ENCODE results near the gene FRAT2. TPM values are rescaled to one million over a fixed set of nuclear protein-coding genes. Genes with fewer than 3 reads are reported as not detected.
A peak's percentile ranks its signal among the peaks of the same experiment; 100 is the strongest.

FRAT2 gene
- total RNA-seq, 1 donor from 2014 or later, result 11.3 TPM

DNA sequence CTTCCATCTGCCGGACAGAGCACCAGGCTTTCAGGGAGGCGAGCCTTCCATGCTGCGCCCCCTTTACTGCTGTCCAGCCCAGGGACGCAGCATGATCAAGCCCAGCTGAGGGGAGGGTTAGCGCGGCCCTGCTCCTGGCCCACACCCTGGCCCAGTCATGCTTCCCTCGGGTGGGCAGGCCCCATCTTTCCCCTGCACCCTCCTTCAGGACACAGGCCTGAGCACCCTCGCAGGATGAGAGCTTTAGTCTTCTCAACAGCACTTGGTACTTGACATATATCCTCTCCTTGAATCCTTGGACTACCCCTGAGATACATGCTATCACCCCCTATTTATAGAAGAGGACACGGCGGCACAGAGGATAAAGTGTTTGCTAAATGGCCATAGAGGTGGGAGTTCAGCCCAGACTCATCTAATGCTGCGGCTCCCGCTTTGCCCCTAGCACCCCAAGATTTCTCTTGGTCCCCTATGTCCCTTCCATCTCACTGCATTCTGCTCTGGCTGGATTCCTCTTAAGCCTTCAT, 32.7 kb upstream of the FRAT2 start:
- no peak for FAIRE-seq
- H3K4me3 ChIP-seq (ENCODE audit: low read depth, low read length), result no peak overlapping the region
- DNase-seq (ENCODE audit: low read depth), result no peak

DNA sequence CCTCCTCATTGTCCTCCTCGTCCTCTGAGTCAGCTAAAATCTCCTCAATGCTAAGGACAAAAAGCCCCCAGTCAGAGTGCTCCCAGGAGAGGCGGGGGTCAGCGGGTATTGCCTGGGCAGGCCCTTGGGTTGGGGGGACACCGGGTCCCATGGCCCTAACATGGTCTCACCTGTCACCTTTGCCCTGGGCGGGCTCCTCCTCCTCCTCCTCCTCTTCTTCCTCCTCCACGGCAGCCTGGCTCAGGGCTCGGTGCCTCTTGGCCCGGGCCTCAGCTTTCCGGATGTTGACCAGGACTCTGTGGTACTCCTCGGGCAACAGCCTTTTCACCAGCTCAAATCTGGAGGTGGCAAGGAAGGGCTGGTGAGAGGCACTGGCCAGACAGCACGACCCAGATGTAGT, 32.0 kb upstream of the FRAT2 start:
- TF ChIP-seq, protein P1, sequence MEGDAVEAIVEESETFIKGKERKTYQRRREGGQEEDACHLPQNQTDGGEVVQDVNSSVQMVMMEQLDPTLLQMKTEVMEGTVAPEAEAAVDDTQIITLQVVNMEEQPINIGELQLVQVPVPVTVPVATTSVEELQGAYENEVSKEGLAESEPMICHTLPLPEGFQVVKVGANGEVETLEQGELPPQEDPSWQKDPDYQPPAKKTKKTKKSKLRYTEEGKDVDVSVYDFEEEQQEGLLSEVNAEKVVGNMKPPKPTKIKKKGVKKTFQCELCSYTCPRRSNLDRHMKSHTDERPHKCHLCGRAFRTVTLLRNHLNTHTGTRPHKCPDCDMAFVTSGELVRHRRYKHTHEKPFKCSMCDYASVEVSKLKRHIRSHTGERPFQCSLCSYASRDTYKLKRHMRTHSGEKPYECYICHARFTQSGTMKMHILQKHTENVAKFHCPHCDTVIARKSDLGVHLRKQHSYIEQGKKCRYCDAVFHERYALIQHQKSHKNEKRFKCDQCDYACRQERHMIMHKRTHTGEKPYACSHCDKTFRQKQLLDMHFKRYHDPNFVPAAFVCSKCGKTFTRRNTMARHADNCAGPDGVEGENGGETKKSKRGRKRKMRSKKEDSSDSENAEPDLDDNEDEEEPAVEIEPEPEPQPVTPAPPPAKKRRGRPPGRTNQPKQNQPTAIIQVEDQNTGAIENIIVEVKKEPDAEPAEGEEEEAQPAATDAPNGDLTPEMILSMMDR (IDR thresholded peaks at IDR 0.05; ENCODE audit: insufficient read depth, low read length, severe bottlenecking), result no peak
- no peak for FAIRE-seq
- DNase-seq (ENCODE audit: low read depth), result no peak
- H3K36me3 ChIP-seq (ENCODE audit: control insufficient read depth, insufficient read depth, low read length), result peaks cover 37% of the 10 kb centered on the region
- H3K27me3 ChIP-seq (ENCODE audit: control insufficient read depth, insufficient read depth, low read length), result no peaks in the 10 kb centered on the region
- no peak overlapping the region for H3K4me3 ChIP-seq (ENCODE audit: low read depth, low read length)

More for the DNA sequence above, 32.7 kb upstream of the FRAT2 start:
- Histone ChIP-seq H3K27me3 (ENCODE audit: control insufficient read depth, insufficient read depth, low read length) (no peaks in the 10 kb centered on the region), H3K36me3 (ENCODE audit: control insufficient read depth, insufficient read depth, low read length) (peaks cover 42% of the 10 kb centered on the region)
- TF ChIP-seq, protein P1 (IDR thresholded peaks at IDR 0.05; ENCODE audit: insufficient read depth, low read length, severe bottlenecking), result no peak

DNA sequence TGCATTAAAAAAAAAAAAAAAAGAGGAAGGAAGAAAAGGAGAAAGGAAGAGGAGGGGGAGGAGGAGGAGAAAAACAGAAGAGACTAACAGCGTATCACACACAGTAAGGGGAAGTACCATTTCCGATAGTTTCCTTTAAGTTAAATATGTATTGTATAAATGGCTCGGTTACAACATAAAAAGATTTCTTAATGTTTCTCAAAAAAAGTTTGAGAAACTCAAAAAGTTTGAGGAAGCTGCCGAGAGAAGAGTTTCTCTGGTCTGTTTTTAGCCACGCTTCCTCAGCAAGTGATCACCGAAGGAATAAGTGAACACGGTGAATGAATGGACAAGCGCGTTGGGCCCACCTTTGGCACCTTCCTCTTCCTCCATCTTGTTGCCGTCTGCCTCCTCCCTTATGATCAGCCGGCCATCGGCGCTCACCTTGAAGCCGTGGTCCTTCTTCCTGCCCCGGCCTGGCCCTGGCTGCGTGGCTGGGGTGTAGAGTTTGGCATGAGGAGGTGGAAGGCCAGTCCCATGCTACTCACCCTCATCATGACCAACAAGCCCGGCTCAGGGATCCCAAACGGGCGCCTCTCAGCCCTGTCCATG, 31.3 kb upstream of the FRAT2 start:
- DNase-seq (ENCODE audit: low read depth) (no peak), FAIRE-seq (no peak)
- TF ChIP-seq, protein P1 (IDR thresholded peaks at IDR 0.05; ENCODE audit: insufficient read depth, low read length, severe bottlenecking), result no peak
- H3K36me3 ChIP-seq (ENCODE audit: control insufficient read depth, insufficient read depth, low read length), result peaks cover 36% of the 10 kb centered on the region
- no peaks in the 10 kb centered on the region for H3K27me3 ChIP-seq (ENCODE audit: control insufficient read depth, insufficient read depth, low read length)
- H3K4me3 ChIP-seq (ENCODE audit: low read depth, low read length), result no peak overlapping the region

DNA sequence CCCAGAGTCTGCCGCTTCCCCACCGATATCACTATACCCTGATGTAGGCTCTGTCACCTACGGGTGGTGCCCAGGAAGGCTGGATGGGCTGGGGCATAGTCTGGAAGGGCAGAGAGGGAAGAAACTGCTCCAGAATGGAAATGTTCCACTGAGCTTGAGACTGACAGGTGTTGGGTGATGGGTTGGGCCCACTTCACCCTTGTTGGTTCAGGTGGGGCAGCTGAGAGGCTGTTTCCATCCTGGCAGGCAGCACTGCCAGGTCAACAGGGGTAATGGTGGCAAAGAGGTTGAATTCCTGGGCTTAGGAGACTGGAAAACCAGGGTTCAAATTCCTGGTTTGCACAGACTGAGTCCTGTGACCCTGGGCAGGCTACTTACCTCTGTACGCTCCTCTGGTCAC, 28.5 kb upstream of the FRAT2 start:
- FAIRE-seq (no peak), DNase-seq (ENCODE audit: low read depth) (no peak)
- H3K36me3 ChIP-seq (ENCODE audit: control insufficient read depth, insufficient read depth, low read length), result peaks cover 34% of the 10 kb centered on the region
- no peak overlapping the region for H3K4me3 ChIP-seq (ENCODE audit: low read depth, low read length)
- TF ChIP-seq, protein P1 (IDR thresholded peaks at IDR 0.05; ENCODE audit: insufficient read depth, low read length, severe bottlenecking), result no peak
- H3K27me3 ChIP-seq (ENCODE audit: control insufficient read depth, insufficient read depth, low read length), result no peaks in the 10 kb centered on the region

DNA sequence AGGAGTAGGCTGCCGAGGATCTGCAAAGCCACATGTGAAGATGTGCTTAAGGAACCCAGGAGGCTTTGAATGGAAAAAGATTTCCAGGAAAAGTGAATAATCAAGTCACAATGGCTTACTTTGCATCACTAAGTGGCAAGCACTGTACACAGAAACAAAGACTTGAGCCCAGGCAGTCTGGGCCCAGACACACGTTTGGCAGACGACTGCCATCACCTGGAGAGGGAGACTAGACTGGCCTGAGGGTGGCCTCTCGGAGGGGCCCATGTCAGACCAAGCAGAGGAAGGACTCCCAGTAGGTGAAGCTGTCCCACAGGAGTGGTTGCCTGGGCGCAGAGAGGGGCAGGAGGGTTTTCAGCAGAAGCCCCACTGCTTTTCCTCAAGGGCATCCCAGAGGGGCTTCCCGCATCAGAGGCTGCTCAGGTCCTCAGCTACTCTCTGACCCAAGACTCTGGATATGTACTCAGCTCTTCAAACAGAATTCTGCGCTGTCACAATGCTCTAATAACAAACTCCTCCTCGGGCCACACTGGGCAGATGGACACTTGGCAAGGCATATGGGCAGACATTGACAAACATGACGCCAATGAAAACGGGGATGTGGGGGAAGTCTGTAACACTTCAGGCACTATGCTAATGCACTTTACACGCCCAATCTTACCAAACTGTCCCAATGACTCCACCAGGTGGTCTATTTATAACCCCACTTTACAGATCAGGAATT, 27.9 kb upstream of the FRAT2 start:
- Histone ChIP-seq H3K36me3 (ENCODE audit: control insufficient read depth, insufficient read depth, low read length) (peaks cover 34% of the 10 kb centered on the region), H3K4me3 (ENCODE audit: low read depth, low read length) (no peak overlapping the region), H3K27me3 (ENCODE audit: control insufficient read depth, insufficient read depth, low read length) (no peaks in the 10 kb centered on the region)
- TF ChIP-seq, protein P1 (IDR thresholded peaks at IDR 0.05; ENCODE audit: insufficient read depth, low read length, severe bottlenecking), result no peak
- DNase-seq (ENCODE audit: low read depth) (no peak), FAIRE-seq (peak; percentile 79)

Data from bronchial epithelial cell (primary cell).